ENCODE results near the gene RYR1.
"Not testable (repeated sequence)": the region's sequence is repeated elsewhere in the genome, so short reads cannot be mapped to it uniquely, and the experiment has no call there.

The RYR1 gene

GRCh38 chr19:38400361-38400760 is 33.1 kb upstream of the RYR1 start:
- no peak for DNase-seq (ENCODE audit: low read depth in 2 of 2)

- no peak for DNase-seq (ENCODE audit: low read depth in 2 of 2)
Measured at GRCh38 chr19:38401148-38401547, 32.3 kb upstream of the RYR1 start.

GRCh38 chr19:38402623-38402966 is 30.9 kb upstream of the RYR1 start:
- no peak for DNase-seq (ENCODE audit: low read depth in 2 of 2)

GRCh38 chr19:38402967-38403674 is 30.4 kb upstream of the RYR1 start, which contains the start of gene FAM98C:
Gene FAM98C, plus strand, starts transcription at chr19:38403093. Its CDS starts 61 bp downstream, at chr19:38403154.
- peak; percentile 94 to 95 for DNase-seq (ENCODE audit: low read depth in 2 of 2)

GRCh38 chr19:38404858-38405257 is 28.6 kb upstream of the RYR1 start:
- DNase-seq (ENCODE audit: low read depth in 2 of 2), result no peak

GRCh38 chr19:38405276-38405675 is 28.2 kb upstream of the RYR1 start:
- DNase-seq (ENCODE audit: low read depth in 2 of 2), result no peak

- DNase-seq (ENCODE audit: low read depth in 2 of 2), result no peak
Measured at GRCh38 chr19:38409631-38410133, 23.8 kb upstream of the RYR1 start.

- not testable (repeated sequence) for DNase-seq (ENCODE audit: low read depth in 2 of 2)
Measured at GRCh38 chr19:38410407-38410806, 23.1 kb upstream of the RYR1 start.

- no peak for DNase-seq (ENCODE audit: low read depth in 2 of 2)
Measured at GRCh38 chr19:38411041-38411712, 22.3 kb upstream of the RYR1 start.

GRCh38 chr19:38411898-38412297 is 21.6 kb upstream of the RYR1 start:
- not testable (repeated sequence) for DNase-seq (ENCODE audit: low read depth in 2 of 2)

GRCh38 chr19:38412491-38412890 is 21.0 kb upstream of the RYR1 start:
- DNase-seq (ENCODE audit: low read depth in 2 of 2), result no peak

- DNase-seq (ENCODE audit: low read depth in 2 of 2), result no peak
Measured at GRCh38 chr19:38412961-38413360, 20.5 kb upstream of the RYR1 start.

- DNase-seq (ENCODE audit: low read depth in 2 of 2), result no peak
Measured at GRCh38 chr19:38413416-38413815, 20.1 kb upstream of the RYR1 start.

- no peak for DNase-seq (ENCODE audit: low read depth in 2 of 2)
Measured at GRCh38 chr19:38417146-38417543, 16.3 kb upstream of the RYR1 start.

- no peak for DNase-seq (ENCODE audit: low read depth in 2 of 2)
Measured at GRCh38 chr19:38417544-38418506, 15.7 kb upstream of the RYR1 start.

GRCh38 chr19:38420935-38421334 is 12.6 kb upstream of the RYR1 start:
- DNase-seq (ENCODE audit: low read depth in 2 of 2), result no peak

- no peak for DNase-seq (ENCODE audit: low read depth in 2 of 2)
Measured at GRCh38 chr19:38421856-38422255, 11.6 kb upstream of the RYR1 start.

- no peak for DNase-seq (ENCODE audit: low read depth in 2 of 2)
Measured at GRCh38 chr19:38422438-38422837, 11.1 kb upstream of the RYR1 start.

GRCh38 chr19:38424272-38424671 is 9.2 kb upstream of the RYR1 start:
- no peak for DNase-seq (ENCODE audit: low read depth in 2 of 2)

GRCh38 chr19:38425222-38425809 is 8.2 kb upstream of the RYR1 start:
- no peak for DNase-seq (ENCODE audit: low read depth in 2 of 2)

- no peak for DNase-seq (ENCODE audit: low read depth in 2 of 2)
Measured at GRCh38 chr19:38425810-38426466, 7.6 kb upstream of the RYR1 start, which contains the start of gene RASGRP4. Gene RASGRP4, minus strand, starts transcription at chr19:38426219. Its CDS starts 128 bp downstream, at chr19:38426091.

Data from activated CD8-positive, alpha-beta memory T cell treated with anti-CD3 and anti-CD28 coated beads for 4 hours (primary cell).